Stimulated activated CD8-positive, alpha-beta memory T cell treated with anti-CD3 and anti-CD28 coated beads, Interleukin-12 subunit alpha, Interleukin-12 subunit beta, amount 100 ng/mL, for 24 hours (primary cell): ENCODE results near the gene FRMD4B.

ENCODE experiments used
- DNase-seq: peaks from one replicate; pipeline ENCODE4 v3.0.0-alpha.2; 2020; ENCODE audit errors: extremely low read depth

Gene FRMD4B

DNA sequence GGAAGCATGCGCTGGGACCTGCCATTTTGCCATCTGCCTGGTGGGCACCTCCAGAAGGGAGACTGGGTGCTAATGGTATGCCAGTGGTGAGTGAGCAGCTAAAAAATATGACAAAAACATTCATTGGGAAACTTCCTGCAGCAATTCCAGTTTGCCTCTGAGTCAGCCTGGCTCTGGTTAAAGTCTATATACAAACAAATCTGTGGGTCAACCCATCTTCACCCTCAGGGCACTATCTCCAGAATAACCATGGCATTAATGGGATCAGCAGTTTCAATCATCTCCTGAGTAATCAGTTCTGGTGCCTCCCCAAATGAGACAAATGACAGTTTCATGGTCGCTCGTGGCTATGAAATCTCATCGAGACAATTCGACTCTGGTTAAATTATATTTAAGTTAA is 21.5 kb downstream of the FRMD4B start:
- no peak for DNase-seq

DNA sequence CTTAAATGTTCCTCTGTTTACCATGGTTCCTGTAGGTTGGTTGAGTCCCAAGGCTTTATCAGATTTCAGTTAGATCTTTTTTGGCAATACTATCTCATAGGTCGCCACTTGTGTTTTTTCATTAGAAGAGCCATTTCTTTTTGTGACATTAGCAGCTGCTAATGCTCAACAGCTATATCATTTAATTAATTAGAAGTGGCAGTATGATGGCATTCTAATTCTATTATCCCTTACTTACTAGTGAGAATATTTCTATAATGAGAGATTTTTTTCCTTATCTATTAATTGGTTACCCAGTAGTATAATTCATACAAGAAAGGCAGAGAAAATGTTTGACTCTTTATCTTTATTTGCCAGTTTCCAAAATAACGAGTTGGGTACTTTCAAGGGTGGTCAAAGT is 25.2 kb downstream of the FRMD4B start:
- DNase-seq, result no peak

DNA sequence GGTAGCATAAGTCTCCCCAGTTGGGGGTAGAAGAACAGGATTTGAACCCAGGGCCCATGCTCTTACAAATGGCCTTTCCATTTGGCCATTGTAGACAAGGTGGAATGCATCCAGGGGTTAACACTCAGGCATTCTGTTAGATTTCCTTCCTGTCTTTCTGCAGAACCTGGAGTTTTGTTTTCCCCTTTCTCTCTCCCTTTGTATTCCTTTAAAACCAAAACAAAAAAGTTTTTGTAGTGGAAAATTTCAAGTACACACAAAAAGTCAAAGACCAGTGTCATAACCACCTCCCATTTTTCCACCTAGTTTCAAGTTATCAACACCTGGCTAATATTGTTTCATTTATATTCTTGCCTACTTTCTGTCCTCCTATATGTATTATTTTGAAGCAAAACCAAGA is 26.0 kb downstream of the FRMD4B start:
- no peak for DNase-seq

DNA sequence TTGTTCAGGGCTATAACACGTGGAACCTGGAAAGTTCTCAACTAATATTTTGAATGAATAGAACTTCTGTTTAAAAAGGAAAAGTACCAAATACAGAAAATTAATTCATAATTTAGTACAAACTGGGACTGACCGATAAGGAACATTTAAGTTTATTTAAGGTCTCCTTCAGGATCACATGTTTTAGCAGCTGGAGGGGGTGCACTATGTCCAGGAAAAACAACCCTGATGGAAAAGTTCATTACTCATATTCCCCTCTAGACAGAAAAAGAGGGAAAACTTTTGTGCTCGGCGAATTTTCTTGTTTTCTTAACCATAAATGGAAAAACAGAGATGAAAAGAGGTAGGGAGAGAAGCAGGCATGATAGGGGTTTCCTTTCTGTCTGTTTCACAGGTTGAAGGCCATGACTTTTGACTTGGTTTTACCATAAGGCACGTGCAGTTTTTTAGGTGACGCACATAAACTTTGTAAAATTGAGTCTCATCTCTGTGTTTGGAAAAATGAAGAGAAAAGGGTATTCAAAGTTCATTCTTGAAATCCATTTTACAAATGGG is 26.5 kb downstream of the FRMD4B start:
- DNase-seq, result no peak

DNA sequence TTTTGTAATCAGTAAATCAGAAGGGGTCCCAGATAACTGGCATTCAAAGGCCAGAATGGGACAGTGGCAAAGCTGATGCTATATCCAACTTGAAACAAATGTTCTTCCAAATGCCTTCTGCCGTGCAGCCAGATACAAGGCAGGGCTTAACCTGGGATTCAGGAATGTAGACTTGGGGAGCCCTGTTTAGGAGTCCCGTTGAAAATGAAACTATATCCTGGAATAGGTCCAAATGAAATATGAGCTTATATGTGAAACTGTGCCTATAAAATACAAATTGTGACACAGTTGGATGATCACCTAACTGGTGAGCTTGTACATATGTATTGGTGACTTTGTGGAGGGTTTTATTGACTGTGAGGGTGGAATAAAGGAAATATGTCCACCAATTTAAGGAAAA is 28.7 kb downstream of the FRMD4B start:
- DNase-seq, result no peak

DNA sequence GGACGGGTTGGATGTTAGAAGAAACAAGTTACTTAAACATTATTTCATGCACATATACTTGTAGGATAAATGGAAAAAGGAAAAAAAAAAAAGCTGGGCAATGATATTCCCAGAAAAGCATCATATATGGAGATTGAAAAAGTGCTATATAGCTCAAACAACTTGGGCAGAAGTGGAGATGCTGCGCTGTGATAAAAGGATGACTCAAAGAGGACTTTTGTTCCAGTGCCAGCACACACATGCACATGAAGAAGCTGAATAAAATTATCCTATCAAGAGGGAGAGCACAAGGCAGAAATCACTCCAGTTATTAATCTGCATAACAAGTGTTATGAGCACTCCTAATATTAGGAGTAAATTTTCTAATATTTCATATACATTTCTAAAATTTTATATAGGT is 30.9 kb downstream of the FRMD4B start:
- no peak for DNase-seq

DNA sequence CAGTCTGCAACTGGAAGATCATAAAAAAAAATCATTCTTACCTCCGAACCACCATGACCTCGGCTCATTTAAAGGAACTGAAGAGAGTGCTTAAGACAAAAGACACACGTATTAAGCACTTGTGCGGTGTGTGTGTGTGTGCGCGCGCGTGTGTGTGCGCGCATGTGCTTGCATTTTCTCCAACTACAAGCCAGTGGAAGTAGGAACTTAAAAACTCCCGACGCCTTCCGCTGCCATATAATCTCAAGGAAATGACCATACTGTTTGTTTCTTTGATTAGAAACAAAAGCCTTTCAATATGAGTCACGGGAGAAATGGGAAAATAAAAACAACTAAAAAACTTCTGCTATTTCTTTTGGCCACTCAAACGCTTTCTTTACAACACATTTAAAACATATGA is 32.4 kb downstream of the FRMD4B start:
- DNase-seq, result no peak

DNA sequence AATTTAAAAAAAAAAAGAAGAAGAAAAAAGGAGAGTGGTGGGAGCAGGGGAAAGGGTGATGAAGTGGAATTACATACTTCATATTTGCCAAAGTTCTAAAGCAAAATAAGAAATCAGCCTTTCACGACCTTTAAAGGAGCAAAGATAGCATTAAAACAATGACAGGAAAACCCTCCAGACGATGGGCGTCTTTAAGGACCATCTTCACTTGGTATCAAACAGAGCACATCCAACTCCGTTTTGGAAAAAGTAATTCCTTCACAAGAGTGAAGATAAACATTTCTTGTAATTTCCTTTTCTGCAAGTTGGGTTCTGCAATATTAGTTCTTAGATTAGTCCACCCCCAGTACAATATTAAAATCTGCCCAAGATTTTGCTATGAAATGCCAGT is 32.8 kb downstream of the FRMD4B start:
- no peak for DNase-seq

DNA sequence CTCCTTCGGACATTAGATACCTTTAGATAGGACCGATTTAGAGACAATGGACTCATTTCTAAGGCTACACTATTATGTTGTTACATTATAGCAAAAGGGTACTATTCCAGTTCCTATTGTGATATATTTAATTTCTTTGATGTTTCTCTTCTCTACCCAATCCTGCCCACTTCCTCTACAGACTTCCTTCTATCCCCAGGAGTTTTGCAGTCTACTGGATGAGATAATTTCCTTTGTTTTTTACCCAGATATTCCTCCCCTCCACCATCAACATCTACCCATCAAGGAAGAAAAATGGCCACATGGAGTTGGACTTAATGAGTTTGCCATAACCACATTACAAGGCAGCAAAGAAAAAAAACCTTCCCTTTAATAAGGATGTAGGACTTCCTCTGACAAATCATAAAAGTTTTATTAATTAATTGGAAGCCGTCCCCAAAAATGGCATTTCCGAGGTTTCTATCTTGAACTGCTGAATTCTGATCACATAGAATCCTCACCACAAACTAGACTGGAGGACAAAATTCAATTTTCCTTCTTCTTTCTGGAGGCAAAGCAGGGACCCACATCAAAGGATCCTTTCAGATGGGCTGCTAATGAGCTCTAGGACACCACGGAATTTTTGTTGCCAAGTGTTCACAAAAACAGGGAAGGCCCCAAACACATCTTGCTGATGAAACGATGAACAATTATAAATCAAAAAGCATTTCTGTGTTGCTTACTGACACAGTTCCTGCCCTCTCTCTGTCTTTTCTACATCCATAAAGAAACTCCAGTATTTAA is 33.4 kb downstream of the FRMD4B start:
- DNase-seq, result no peak

DNA sequence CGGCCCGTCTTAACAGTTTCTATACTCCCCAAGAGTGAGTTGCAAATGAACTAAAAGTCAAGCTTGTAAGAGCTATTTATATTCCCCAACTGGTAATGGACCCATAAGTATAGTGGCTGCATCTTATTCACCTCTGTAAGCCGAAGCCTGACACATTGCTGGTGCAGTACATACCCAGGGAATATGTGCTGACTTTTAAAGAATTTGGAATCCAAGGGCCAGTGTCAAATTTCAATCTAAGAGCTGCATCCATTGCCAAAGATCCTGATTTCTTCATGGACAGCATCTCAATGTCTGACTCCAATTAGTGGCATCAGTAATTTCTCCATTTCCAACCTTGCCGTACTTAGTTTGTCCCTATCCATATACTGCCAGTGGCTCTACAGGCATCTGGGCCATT is 42.0 kb downstream of the FRMD4B start:
- no peak for DNase-seq

DNA sequence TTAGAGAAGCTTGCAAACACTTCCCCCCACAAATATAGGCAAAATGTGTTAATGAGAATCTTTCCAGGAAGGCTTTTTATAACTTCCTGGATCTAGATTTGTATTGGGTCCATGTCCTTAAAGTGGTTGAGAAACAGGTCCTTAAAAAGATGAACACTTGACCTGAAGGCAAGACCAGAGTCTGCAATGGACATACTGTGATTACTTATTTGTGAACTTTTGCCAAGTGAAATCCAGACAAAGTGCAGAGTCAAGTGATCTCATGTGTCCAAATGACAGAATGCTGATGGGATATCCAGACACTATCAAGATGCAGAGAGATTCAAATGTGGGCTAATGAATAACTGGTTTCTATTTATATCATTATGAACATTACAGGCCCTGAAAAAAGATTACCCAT is 43.8 kb downstream of the FRMD4B start:
- DNase-seq, result no peak

DNA sequence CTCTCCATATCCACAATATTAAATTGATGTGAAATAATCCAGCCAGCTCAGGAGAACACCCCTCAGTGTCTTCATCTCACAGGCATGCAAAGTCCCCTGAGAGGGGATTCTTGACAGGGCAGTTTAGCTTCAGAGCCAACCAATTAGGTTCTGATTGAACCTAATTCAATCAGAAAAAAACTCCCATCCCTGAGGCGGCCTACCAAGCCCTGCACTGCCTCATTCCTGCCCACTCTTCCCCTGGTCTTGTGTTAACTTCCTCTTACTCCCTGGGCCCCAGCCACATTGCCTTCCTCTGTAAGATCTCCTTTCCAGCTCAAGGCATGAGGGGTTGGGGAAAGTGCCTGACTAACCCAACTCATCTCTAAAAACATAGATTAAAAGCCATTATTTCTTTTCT is 46.1 kb downstream of the FRMD4B start:
- no peak for DNase-seq

DNA sequence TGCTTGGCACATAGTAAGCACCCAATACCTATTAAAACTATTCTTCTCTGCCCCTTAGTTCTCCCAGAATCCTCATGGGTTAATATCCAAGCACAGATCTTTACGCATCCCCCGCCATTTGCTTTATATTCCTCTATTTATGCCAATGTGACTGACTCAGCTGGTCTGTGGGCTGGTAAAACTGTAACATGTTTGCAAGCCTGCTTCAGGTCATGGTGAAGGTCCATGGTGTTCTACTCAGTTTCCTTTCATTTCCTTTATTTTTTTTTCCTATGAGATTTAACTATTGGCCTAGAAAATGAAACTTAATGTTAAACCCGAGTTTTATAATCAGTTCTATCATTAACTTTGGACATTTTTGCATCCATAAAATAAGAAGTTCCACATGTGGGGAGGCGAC is 47.0 kb downstream of the FRMD4B start:
- DNase-seq, result no peak

DNA sequence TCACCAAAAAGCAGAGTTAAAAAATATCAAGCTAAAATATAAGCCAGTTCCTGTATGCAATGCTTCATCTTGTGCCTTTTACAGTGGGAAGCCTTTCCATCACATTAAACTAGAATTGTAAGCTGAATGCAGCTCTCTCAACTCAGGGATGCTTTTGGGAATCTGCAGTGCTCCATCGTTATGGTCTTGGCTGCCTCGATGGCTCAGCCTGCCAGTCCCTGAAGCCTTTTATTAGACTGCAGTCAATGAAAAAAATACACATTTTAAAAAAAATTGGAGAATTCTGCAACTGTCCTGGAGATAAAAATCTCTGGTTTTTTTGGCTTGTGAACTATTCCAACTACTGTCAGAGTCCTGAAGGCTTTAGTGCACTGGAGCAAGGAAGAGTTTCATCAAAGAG is 53.0 kb downstream of the FRMD4B start:
- DNase-seq, result no peak

DNA sequence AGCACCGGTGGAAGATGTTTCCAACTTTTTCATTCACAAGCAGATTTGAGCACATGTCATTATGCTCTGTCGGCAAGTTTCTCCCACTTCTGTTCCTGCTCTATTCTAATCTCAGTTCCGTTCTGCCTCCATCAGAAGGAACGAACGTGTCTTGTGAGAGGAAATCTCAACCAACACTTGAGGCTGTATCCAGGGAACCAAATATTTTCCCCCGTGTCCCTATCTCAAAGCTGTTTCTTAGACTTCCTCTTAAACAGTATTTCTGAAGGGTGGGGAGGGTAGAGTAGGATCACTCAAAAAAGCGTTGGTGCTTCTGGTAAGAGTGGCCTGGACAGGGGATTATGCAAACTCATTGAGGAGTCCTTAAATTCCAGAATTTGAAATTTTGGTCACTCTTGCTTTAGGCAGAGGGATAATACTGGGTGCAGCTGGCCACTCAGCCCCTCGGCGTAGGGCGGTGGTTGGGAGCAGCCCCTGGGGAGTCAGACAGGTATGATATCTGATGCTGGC is 54.9 kb downstream of the FRMD4B start:
- DNase-seq, result no peak

DNA sequence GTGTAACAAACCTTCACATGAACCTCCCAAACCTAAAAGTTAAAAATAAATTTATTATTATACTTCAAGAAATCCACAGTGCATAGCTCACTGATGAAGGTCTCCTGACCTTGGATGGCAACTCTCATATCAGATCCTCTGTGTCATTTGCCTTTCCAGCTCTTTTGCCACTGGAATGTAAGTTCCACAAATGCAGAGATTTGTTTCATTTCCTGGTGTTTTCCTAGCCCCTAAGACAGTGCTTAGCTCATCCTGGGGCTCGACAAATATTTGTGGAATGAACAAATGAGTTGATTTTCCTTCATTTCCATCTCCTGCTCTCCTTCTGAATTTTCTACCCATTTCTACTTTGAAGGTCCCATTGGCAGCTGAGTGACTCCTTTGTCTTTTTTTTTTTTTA is 56.0 kb downstream of the FRMD4B start:
- DNase-seq, result no peak

DNA sequence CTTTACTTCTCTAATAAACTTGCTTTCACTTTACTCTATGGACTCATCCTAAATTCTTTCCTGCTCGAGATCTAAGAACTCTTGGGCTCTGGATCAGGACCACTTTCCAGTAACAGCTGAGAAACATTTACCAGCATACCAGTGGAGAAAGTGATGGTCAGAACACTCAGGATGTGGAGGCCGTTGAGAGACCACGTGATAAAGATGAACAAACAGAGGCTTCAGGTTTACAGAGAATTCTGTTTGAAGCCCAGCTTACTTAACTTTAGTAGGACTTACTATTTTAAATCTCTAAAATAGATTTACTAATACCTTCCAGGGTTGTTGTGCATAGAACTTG is 57.0 kb downstream of the FRMD4B start:
- DNase-seq, result no peak

DNA sequence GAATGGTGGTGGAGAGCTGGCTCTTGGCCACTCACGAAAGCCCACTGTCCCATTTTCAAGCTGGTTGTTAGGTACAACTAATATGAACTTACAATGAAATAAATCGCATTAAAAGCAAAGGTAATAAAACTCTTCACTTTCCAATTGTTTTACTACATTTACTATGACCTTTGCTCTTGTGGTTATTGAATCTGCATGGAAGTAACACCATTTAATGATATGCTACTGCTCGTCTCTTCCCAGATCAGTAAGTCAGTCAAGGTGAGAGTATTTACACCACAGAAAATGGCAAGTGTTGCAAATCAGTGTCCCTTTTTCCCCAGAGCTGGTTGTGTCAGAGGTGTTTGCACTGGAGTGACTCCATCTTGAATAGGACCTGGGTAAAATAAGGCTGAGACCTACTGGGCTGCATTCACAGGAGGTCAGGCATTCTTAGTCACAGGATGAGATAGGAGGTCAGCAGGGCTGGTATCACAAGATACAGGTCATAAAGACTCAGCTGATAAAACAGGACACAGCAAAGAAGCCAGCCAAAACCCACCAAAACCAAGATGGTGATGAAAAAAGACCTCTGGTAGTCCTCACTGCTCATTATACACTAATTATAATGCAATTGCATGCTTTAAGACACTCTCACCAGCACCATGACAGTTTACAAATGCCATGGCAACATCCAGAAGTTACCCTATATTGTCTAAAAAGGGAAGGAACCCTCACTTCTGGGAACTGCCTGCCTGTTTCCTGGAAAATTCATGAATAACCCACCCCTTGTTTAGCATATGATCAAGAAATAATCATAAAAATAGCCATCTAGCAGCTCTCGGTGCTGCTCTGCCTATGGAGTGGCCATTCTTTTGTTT is 57.6 kb downstream of the FRMD4B start:
- no peak for DNase-seq

DNA sequence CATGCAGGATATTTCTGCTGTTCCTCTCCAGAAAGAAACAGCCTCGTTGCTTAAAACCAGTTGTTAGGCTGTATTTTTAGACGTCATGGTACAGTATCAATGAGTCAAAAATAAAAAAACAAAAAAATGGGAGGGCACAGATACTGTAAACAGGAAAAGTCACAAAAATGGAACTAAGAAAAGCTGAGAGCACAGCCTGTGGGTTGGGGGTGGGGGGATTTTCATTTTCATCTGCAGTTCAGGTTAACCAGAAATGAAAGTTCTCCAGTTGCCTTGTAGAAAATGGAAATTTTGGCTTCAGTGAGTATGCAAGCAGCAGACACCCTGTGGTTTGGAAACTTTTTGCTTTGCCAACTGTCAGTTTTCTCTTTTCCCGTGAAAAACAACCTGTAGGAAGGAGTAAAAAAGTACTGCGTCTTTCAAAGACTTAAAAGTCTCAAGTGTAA is 59.0 kb downstream of the FRMD4B start:
- DNase-seq, result peak; percentile 27

DNA sequence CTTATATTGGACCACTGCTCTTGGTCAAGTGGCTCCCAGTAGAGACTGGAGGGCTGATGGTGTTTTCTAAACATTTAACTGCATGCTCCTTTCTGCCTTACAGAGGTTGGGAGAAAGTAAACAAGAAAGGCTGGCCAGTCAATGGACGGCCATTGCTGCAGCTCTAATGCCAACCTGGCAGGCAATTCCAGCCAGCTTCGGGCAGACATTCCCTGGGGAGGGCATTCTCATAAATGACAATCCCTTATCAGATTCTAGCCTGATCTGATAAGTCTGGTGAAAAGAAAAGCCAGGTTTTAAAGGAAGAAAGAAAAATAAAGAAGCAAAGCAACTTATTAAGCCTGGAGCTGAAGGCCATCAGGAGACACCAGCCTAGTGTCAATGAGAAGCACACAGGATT is 60.7 kb downstream of the FRMD4B start:
- no peak for DNase-seq

DNA sequence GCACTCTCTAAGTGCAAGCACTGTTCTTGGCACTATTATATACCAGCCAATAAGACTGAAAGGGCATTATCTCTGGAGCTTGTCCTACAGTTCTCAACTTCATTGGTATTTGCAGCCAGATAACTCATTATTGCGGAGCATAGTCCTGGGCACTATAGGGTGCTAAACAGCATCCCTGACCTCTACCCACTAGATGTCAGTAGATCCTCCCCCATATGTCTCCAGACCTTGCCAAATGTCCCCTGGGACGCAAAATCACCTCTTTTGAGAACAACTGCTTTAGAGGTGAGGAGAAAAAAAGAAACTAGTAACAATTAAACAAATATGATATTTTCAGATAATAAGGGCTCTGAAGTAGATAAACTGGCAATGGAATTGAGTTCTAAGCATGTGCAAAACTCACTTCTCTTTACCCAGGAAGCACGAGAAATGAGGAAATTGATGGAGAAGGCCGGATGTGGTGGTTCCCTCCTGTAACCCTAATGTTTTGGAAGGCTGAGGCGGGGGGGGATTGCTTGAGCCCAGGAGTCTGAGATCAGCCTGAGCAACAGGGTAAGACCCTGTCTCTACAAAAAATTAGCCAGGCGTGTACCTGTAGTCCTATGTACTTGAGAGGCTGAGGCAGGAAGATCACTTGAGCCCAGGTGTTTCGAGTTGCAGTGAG is 61.4 kb downstream of the FRMD4B start:
- DNase-seq, result no peak

DNA sequence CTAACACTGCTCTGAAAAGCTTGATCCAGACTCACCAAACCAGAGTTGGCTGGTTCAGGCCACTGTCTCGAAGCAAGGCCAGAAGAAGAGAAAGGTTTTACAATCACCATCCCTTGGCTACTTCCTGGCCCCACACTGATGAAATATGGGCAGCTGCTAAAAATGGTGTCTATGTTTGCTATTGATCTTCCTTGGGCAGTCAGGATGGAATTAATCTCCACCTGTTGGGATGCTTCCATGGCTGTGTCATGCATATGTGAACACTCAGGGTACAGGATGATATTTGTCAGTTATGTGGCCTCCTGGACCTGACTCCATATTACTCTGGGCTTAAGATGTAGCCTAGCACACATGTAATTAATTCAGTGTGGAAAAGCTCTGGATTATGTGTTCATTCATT is 61.9 kb downstream of the FRMD4B start:
- no peak for DNase-seq
